Measurements from ENCODE around the gene AUTS2. TPM values are rescaled to one million over a fixed set of nuclear protein-coding genes. Genes with fewer than 3 reads are reported as not detected.

AUTS2 gene
- total RNA-seq, 1 donor from 2014 or later: 40.0 TPM

- peak; percentile 53 for DNase-seq
Observed at GRCh38 chr7:70134029-70134770, 535.9 kb downstream of the AUTS2 start.

- no peak for DNase-seq
Observed at GRCh38 chr7:70135656-70136055, 537.4 kb downstream of the AUTS2 start.

- DNase-seq: no peak
Observed at GRCh38 chr7:70137126-70137525, 538.9 kb downstream of the AUTS2 start.

- DNase-seq: no peak
Observed at GRCh38 chr7:70142247-70142932, 544.1 kb downstream of the AUTS2 start.

GRCh38 chr7:70143075-70144044 lies 545.1 kb downstream of the AUTS2 start:
- DNase-seq: peak; percentile 80

- no peak for DNase-seq
Observed at GRCh38 chr7:70148997-70149396, 550.7 kb downstream of the AUTS2 start.

GRCh38 chr7:70152313-70152712 lies 554.0 kb downstream of the AUTS2 start:
- DNase-seq: no peak

- DNase-seq: no peak
Observed at GRCh38 chr7:70153933-70154332, 555.7 kb downstream of the AUTS2 start.

GRCh38 chr7:70154521-70155180 lies 556.4 kb downstream of the AUTS2 start:
- no peak for DNase-seq

GRCh38 chr7:70156057-70156456 lies 557.8 kb downstream of the AUTS2 start:
- peak; percentile 78 for DNase-seq

- no peak for DNase-seq
Observed at GRCh38 chr7:70159121-70159520, 560.8 kb downstream of the AUTS2 start.

GRCh38 chr7:70165477-70166170 lies 567.3 kb downstream of the AUTS2 start:
- DNase-seq: no peak

GRCh38 chr7:70171369-70171920 lies 573.2 kb downstream of the AUTS2 start:
- no peak for DNase-seq

- DNase-seq: no peak
Observed at GRCh38 chr7:70177166-70177565, 578.9 kb downstream of the AUTS2 start.

- DNase-seq: no peak
Observed at GRCh38 chr7:70178211-70178610, 579.9 kb downstream of the AUTS2 start.

- no peak for DNase-seq
Observed at GRCh38 chr7:70178787-70179186, 580.5 kb downstream of the AUTS2 start.

- no peak for DNase-seq
Observed at GRCh38 chr7:70182521-70182920, 584.2 kb downstream of the AUTS2 start.

GRCh38 chr7:70183278-70183677 lies 585.0 kb downstream of the AUTS2 start:
- no peak for DNase-seq

GRCh38 chr7:70188901-70189650 lies 590.8 kb downstream of the AUTS2 start:
- no peak for DNase-seq

GRCh38 chr7:70189776-70190175 lies 591.5 kb downstream of the AUTS2 start:
- no peak for DNase-seq

Measured in tongue (tissue), 2 donors.